ENCODE measurements around the gene CPNE4. TPM values are rescaled to one million over a fixed set of nuclear protein-coding genes. Genes with fewer than 3 reads are reported as not detected.
"Not testable (repeated sequence)": the region's sequence is repeated elsewhere in the genome, so short reads cannot be mapped to it uniquely, and the experiment has no call there.

CPNE4 gene
- total RNA-seq, 2 experiments from 2014 or later = not detected

DNA sequence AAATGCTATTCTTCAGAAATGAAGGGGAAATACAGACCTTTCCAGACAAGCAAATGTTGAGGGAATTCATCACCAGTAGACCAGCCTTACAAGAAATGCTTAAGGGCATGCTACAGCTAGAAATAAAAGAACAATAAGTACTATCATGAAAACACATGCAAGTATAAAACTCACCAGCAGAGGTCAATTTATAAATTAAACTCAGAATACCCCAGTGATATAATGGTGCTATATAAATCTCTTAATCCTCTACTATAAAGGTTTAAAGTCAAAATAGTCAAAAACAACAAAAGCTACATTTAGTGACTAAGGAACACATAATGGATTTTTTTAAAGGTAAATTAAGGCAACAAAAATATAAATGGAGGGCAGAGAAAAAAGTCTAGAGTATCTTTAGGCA is 142.5 kb downstream of the CPNE4 start:
- TF ChIP-seq, protein P1, sequence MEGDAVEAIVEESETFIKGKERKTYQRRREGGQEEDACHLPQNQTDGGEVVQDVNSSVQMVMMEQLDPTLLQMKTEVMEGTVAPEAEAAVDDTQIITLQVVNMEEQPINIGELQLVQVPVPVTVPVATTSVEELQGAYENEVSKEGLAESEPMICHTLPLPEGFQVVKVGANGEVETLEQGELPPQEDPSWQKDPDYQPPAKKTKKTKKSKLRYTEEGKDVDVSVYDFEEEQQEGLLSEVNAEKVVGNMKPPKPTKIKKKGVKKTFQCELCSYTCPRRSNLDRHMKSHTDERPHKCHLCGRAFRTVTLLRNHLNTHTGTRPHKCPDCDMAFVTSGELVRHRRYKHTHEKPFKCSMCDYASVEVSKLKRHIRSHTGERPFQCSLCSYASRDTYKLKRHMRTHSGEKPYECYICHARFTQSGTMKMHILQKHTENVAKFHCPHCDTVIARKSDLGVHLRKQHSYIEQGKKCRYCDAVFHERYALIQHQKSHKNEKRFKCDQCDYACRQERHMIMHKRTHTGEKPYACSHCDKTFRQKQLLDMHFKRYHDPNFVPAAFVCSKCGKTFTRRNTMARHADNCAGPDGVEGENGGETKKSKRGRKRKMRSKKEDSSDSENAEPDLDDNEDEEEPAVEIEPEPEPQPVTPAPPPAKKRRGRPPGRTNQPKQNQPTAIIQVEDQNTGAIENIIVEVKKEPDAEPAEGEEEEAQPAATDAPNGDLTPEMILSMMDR (IDR thresholded peaks at IDR 0.05) = no peak
- no peaks in the 10 kb centered on the region for H3K36me3 Mint-ChIP-seq (ENCODE audit: low read depth)
- no peak overlapping the region for H3K4me3 Mint-ChIP-seq
- H3K27ac Mint-ChIP-seq = no peak overlapping the region
- DNase-seq (no peak), ATAC-seq (no peak)
- intact Hi-C loops (cut with micrococcal nuclease) = no loop called here
- H3K4me1 Mint-ChIP-seq (ENCODE audit: low read depth) = no peaks in the 10 kb centered on the region
- ChIA-PET CTCF (interaction anchor here (1.0 kb wide), 1 partner anchor 11 kb away, joined by 3 read pairs; no protein-coding TSS in a partner anchor), POLR2A (no interaction called here)
- peaks cover 2% of the 10 kb centered on the region for H3K27me3 Mint-ChIP-seq
- H3K9me3 Mint-ChIP-seq = no peaks in the 10 kb centered on the region

DNA sequence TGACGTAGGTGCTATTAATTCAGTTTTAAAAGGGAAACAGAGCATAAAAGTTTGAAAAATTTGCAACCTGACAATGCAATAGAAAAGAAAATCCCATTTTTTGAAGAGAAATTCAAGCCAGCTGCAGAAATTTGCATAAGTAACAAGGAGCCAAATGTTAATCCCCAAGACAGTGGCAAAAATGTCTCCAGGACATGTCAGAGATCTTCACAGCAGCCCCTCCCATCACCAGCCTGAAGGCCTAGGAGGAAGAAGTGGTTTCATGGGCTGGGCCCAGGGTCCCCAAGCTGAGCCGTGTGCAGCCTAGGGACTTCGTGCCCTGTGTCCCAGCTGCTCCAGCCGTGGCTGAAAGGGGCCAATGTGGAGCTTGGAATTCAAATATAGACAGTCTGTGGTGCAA is 148.9 kb downstream of the CPNE4 start:
- ATAC-seq; H3K27ac Mint-ChIP-seq; H3K4me1 Mint-ChIP-seq (ENCODE audit: low read depth); H3K4me3 Mint-ChIP-seq; H3K27me3 Mint-ChIP-seq; H3K9me3 Mint-ChIP-seq; intact Hi-C loops (cut with micrococcal nuclease); CTCF ChIA-PET; H3K36me3 Mint-ChIP-seq (ENCODE audit: low read depth); POLR2A ChIA-PET; DNase-seq: not testable (repeated sequence)

DNA sequence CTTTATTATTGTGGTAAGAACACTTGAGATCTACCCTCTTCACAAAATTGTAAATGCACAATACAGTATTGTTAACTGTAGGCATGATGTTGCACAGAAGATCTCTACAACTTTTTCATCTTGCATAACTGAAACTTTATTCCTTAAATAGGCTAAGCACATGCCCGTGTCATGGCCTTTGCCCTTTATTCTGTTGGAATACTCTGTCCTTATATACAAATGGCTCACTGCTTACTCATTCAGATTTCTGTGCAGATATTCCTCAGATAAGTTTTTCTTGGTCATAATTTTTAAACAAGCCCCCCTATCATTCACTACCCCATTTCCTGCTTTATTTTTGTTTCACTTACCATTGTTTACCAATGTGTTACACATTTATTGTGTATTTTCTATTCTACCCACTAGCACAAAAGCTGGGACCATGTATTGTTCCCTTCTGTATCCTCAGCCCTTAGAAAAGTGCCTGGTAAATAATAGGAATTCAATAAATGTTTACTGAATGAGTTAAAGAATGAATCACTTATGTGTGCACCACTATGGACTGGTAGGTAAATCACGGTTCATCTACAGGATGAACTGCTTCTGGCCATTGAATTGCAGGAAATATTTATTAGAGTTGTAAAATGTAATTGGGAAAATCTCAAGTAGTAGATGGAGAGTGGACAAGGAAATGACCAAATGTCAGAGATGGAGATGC is 151.0 kb downstream of the CPNE4 start:
- no peak overlapping the region for H3K4me3 Mint-ChIP-seq
- intact Hi-C loops (cut with micrococcal nuclease) = no loop called here
- no peak for ATAC-seq
- CTCF ChIA-PET = no interaction called here
- no peaks in the 10 kb centered on the region for H3K36me3 Mint-ChIP-seq (ENCODE audit: low read depth)
- POLR2A ChIA-PET = no interaction called here
- peaks cover 2% of the 10 kb centered on the region for H3K27me3 Mint-ChIP-seq
- DNase-seq = no peak
- H3K27ac Mint-ChIP-seq = no peak overlapping the region
- H3K9me3 Mint-ChIP-seq = no peaks in the 10 kb centered on the region
- TF ChIP-seq, protein P1 (IDR thresholded peaks at IDR 0.05) = no peak
- H3K4me1 Mint-ChIP-seq (ENCODE audit: low read depth) = no peaks in the 10 kb centered on the region

DNA sequence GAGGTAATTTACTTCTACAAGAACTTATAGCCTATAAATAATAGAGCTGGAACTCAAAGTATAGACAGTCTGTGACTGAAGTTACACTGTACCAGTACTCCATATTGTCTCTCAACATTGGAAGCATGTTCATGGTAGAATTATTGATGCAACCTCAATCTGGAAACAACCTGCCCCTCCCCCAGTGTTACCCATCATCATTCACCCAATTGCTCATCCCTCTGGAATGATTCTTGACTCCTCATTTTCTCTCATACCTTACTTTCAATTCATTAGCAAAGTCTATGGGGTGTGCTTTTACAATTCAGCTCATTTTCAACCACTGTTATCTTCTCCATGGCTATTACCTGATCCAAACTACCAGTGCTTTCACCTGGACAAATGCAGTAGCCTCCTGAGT is 151.7 kb downstream of the CPNE4 start:
- Mint-ChIP-seq H3K4me1 (ENCODE audit: low read depth) (no peaks in the 10 kb centered on the region), H3K9me3 (no peaks in the 10 kb centered on the region), H3K4me3 (no peak overlapping the region), H3K27ac (no peak overlapping the region), H3K27me3 (peaks cover 2% of the 10 kb centered on the region), H3K36me3 (ENCODE audit: low read depth) (no peaks in the 10 kb centered on the region)
- DNase-seq (no peak), ATAC-seq (no peak)
- CTCF ChIA-PET = no interaction called here
- TF ChIP-seq, protein P1 (IDR thresholded peaks at IDR 0.05) = no peak
- intact Hi-C loops (cut with micrococcal nuclease) = no loop called here
- POLR2A ChIA-PET = no interaction called here

DNA sequence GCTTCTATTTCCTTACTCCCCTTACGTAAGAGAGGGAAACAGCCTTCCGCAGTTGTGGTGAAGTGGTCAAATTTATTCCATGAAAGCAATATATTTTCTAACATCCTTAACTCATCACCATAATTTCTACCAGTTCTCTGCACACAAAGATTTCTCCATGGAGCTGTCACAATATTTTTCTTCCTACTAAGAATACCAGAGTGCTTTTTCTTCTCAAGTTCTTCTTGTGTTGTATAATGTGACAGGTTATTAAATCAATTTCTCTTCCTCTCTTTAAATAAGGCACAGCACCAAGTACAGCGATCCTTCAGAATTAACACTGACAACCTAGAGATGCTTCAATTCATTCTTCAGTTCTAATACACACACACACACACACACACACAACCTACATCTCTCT is 153.0 kb downstream of the CPNE4 start:
- ChIA-PET POLR2A (interaction anchor here (0.7 kb wide), 1 partner anchor 49 kb away, joined by 3 read pairs; no protein-coding TSS in a partner anchor), CTCF (no interaction called here)
- Mint-ChIP-seq H3K36me3 (ENCODE audit: low read depth) (no peaks in the 10 kb centered on the region), H3K27me3 (no peaks in the 10 kb centered on the region), H3K9me3 (no peaks in the 10 kb centered on the region), H3K27ac (no peak overlapping the region), H3K4me1 (ENCODE audit: low read depth) (no peaks in the 10 kb centered on the region), H3K4me3 (no peak overlapping the region)
- DNase-seq = no peak
- intact Hi-C loops (cut with micrococcal nuclease) = no loop called here
- ATAC-seq = no peak
- TF ChIP-seq, protein P1 (IDR thresholded peaks at IDR 0.05) = no peak

Data from activated CD8-positive, alpha-beta T cell treated with anti-CD3 and anti-CD28 coated beads for 36 hours (primary cell).